A549 (cell line): ENCODE measurements around the gene ASIC2. TPM values are rescaled to one million over a fixed set of nuclear protein-coding genes. Genes with fewer than 3 reads are reported as not detected.

Source experiments
- BHLHE40 ChIP-seq: IDR thresholded peaks from 2 replicates; pipeline ENCODE4 v1.6.1; 2012; ENCODE audit warnings: low read depth, low read length, inconsistent platforms
- CBX8 ChIP-seq: fragments of 200-600 bp; sonication (generic); IDR thresholded peaks from 2 replicates; pipeline ENCODE4 v1.6.1; 2016
- CEBPB ChIP-seq, 2 experiments: fragments of >200 bp in 1 of 2; sonication (Bioruptor Twin) in 1 of 2; formaldehyde crosslinking in 1 of 2; IDR thresholded peaks; 2 replicates each; pipeline ENCODE4 v1.6.1; 2012 to 2016
- CHD2 ChIP-seq: fragments of 150-350 bp; IDR thresholded peaks from 2 replicates; pipeline ENCODE4 v1.6.1; 2014; ENCODE audit warnings: low read length; ENCODE audit not compliant: partially characterized antibody
- CHD4 ChIP-seq: fragments of 200-600 bp; sonication (generic); IDR thresholded peaks from 2 replicates; pipeline ENCODE4 v1.6.1; 2016; ENCODE audit warnings: antibody characterized with exemption, mild to moderate bottlenecking, borderline replicate concordance
- EHF ChIP-seq: fragments of 250-450 bp; sonication (Bioruptor Pico); IDR thresholded peaks from 2 replicates; pipeline ENCODE4 v1.5.0; 2020; ENCODE audit warnings: mild to moderate bottlenecking
- ESRRA ChIP-seq: fragments of 150-350 bp; IDR thresholded peaks from 2 replicates; pipeline ENCODE4 v1.6.1; 2014; ENCODE audit warnings: mild to moderate bottlenecking, low read length, borderline replicate concordance
- FOSB ChIP-seq: fragments of 250-450 bp; sonication (Bioruptor Pico); IDR thresholded peaks from 2 replicates; pipeline ENCODE4 v1.5.0; 2020; ENCODE audit warnings: mild to moderate bottlenecking, moderate library complexity
- GATA3 ChIP-seq: IDR thresholded peaks from 2 replicates; pipeline ENCODE4 v1.6.1; 2012; ENCODE audit warnings: borderline replicate concordance
- HDAC2 ChIP-seq: fragments of 200-600 bp; sonication (generic); IDR thresholded peaks from 2 replicates; pipeline ENCODE4 v1.6.1; 2016
- HEYL ChIP-seq: fragments of 250-450 bp; sonication (Bioruptor Pico); IDR thresholded peaks from 2 replicates; pipeline ENCODE4 v1.8.0; 2021; ENCODE audit warnings: mild to moderate bottlenecking, moderate library complexity
- HOXA7 ChIP-seq: fragments of 250-450 bp; sonication (Bioruptor Pico); IDR thresholded peaks from 2 replicates; pipeline ENCODE4 v1.5.0; 2020; ENCODE audit warnings: mild to moderate bottlenecking, moderate library complexity
- HOXB5 ChIP-seq: fragments of 250-450 bp; sonication (Bioruptor Pico); IDR thresholded peaks from 2 replicates; pipeline ENCODE4 v1.5.0; 2020; ENCODE audit warnings: mild to moderate bottlenecking, moderate library complexity
- JUN ChIP-seq, 2 experiments: fragments of >200 bp; sonication (Bioruptor Twin); formaldehyde crosslinking; IDR thresholded peaks; 2 replicates in 1 of 2; 3 replicates in 1 of 2; pipeline ENCODE4 v1.6.1; 2016 to 2017
- JUNB ChIP-seq: fragments of >200 bp; sonication (Bioruptor Twin); formaldehyde crosslinking; IDR thresholded peaks from 2 replicates; pipeline ENCODE4 v1.6.1; 2016
- KDM1A ChIP-seq: fragments of 200-600 bp; sonication (generic); IDR thresholded peaks from 2 replicates; pipeline ENCODE4 v1.6.1; 2016; ENCODE audit warnings: low read depth, mild to moderate bottlenecking
- KDM5A ChIP-seq: fragments of 200-600 bp; sonication (generic); IDR thresholded peaks from 2 replicates; pipeline ENCODE4 v1.6.1; 2016; ENCODE audit warnings: antibody characterized with exemption, mild to moderate bottlenecking
- MAZ ChIP-seq: fragments of 150-350 bp; IDR thresholded peaks from 2 replicates; pipeline ENCODE4 v1.6.1; 2014; ENCODE audit warnings: antibody characterized with exemption, low read depth, low read length, borderline replicate concordance
- MYC ChIP-seq: IDR thresholded peaks from 2 replicates; pipeline ENCODE4 v1.6.1; 2012; ENCODE audit warnings: mild to moderate bottlenecking, inconsistent platforms, low read length, improper control_type of control experiment, borderline replicate concordance
- NPAS2 ChIP-seq: fragments of 250-450 bp; sonication (Bioruptor Pico); IDR thresholded peaks from 2 replicates; pipeline ENCODE4 v1.8.0; 2022; ENCODE audit warnings: mild to moderate bottlenecking, moderate library complexity, borderline replicate concordance
- NR3C1 ChIP-seq: fragments of >200 bp; sonication (Bioruptor Twin); formaldehyde crosslinking; IDR thresholded peaks from 3 replicates; pipeline ENCODE4 v1.6.1; 2017
- POLR2AphosphoS2 ChIP-seq: conservative IDR thresholded peaks from 2 replicates; pipeline ENCODE4 v1.6.1; 2012; ENCODE audit warnings: low read length, improper control_type of control experiment, inconsistent platforms
- RAD21 ChIP-seq, 2 experiments: fragments of >200 bp in 1 of 2; sonication (Bioruptor Twin) in 1 of 2; formaldehyde crosslinking in 1 of 2; IDR thresholded peaks in 1 of 2; conservative IDR thresholded peaks in 1 of 2; 2 replicates in 1 of 2; 3 replicates in 1 of 2; pipeline ENCODE4 v1.6.1; 2012 to 2018; ENCODE audit warnings: inconsistent platforms in 1 of 2
- RARB ChIP-seq: fragments of 250-450 bp; sonication (Bioruptor Pico); IDR thresholded peaks from 2 replicates; pipeline ENCODE4 v1.8.0; 2021; ENCODE audit warnings: mild to moderate bottlenecking, moderate library complexity
- RCOR1 ChIP-seq: fragments of 150-350 bp; IDR thresholded peaks from 2 replicates; pipeline ENCODE4 v1.6.1; 2014; ENCODE audit warnings: antibody characterized with exemption, low read length, low read depth
- REST ChIP-seq: fragments of 200-600 bp; sonication (generic); IDR thresholded peaks from 2 replicates; pipeline ENCODE4 v1.6.1; 2016; ENCODE audit warnings: antibody characterized with exemption, mild to moderate bottlenecking, moderate library complexity
- RFX5 ChIP-seq: fragments of 450-650 bp; IDR thresholded peaks from 2 replicates; pipeline ENCODE4 v1.7.1; 2014; ENCODE audit warnings: antibody characterized with exemption, mild to moderate bottlenecking, moderate library complexity
- RNF2 ChIP-seq: fragments of 200-600 bp; sonication (generic); IDR thresholded peaks from 2 replicates; pipeline ENCODE4 v1.6.1; 2016; ENCODE audit warnings: low read depth, mild to moderate bottlenecking, antibody characterized with exemption, moderate library complexity, borderline replicate concordance
- SMC3 ChIP-seq: fragments of >200 bp; sonication (Bioruptor Twin); formaldehyde crosslinking; IDR thresholded peaks from 3 replicates; pipeline ENCODE4 v1.6.1; 2018; ENCODE audit warnings: inconsistent platforms
- TFCP2L1 ChIP-seq: fragments of 250-450 bp; sonication (Bioruptor Pico); IDR thresholded peaks from 2 replicates; pipeline ENCODE4 v1.5.0; 2021; ENCODE audit warnings: mild to moderate bottlenecking
- TP53 ChIP-seq: fragments of 250-450 bp; sonication (Bioruptor Pico); IDR thresholded peaks from 2 replicates; pipeline ENCODE4 v1.5.0; 2021; ENCODE audit warnings: mild to moderate bottlenecking, moderate library complexity
- USF2 ChIP-seq: fragments of 450-650 bp; IDR thresholded peaks from 2 replicates; pipeline ENCODE4 v1.6.1; 2014; ENCODE audit warnings: antibody characterized with exemption
- ZFP36 ChIP-seq: fragments of 450-650 bp; IDR thresholded peaks from 2 replicates; pipeline ENCODE4 v1.6.1; 2014; ENCODE audit warnings: borderline replicate concordance; ENCODE audit not compliant: partially characterized antibody
- ZNF302 ChIP-seq: fragments of 250-450 bp; sonication (Bioruptor Pico); IDR thresholded peaks from 2 replicates; pipeline ENCODE4 v1.9.0; 2021; ENCODE audit warnings: inconsistent platforms, mild to moderate bottlenecking, moderate library complexity
- ZSCAN20 ChIP-seq: fragments of 250-450 bp; sonication (Bioruptor Pico); IDR thresholded peaks from 2 replicates; pipeline ENCODE4 v1.8.0; 2022; ENCODE audit warnings: mild to moderate bottlenecking, moderate library complexity
- polyA plus RNA-seq, 4 experiments: library from polyadenylated mRNA; depleted of rRNA in 3 of 4; stranded (reverse); fragments of >200 nt; fragmentation: RNase III in 1 of 4; extraction: RNeasy Plus Mini Kit Qiagen cat#74134 plus additional on column Dnase treatment in 1 of 4; gene quantifications; 2 replicates in 3 of 4; 3 replicates in 1 of 4; pipeline ENCODE4 v1.2.3, GENCODE V29; 2011 to 2017
- TF ChIP-seq, protein P1 (sequence below): fragments of >200 bp; sonication (Bioruptor Twin); formaldehyde crosslinking; IDR thresholded peaks from 2 replicates; pipeline ENCODE4 v1.6.1; 2016
- TF ChIP-seq, protein P2 (sequence below): IDR thresholded peaks from 2 replicates; pipeline ENCODE4 v1.6.1; 2012
- TF ChIP-seq, protein P3 (sequence below): fragments of 250-450 bp; sonication (Bioruptor Pico); IDR thresholded peaks from 2 replicates; pipeline ENCODE4 v1.5.0; 2020; ENCODE audit warnings: low read depth, mild to moderate bottlenecking, moderate library complexity
- TF ChIP-seq, protein P4 (sequence below): IDR thresholded peaks from 2 replicates; pipeline ENCODE4 v1.6.1; 2012; ENCODE audit warnings: low read depth, borderline replicate concordance

The ASIC2 gene
- polyA plus RNA-seq, 2 of the 4 experiments (the other 2 are of a cell fraction), result 1.5 to 1.9 TPM

DNA sequence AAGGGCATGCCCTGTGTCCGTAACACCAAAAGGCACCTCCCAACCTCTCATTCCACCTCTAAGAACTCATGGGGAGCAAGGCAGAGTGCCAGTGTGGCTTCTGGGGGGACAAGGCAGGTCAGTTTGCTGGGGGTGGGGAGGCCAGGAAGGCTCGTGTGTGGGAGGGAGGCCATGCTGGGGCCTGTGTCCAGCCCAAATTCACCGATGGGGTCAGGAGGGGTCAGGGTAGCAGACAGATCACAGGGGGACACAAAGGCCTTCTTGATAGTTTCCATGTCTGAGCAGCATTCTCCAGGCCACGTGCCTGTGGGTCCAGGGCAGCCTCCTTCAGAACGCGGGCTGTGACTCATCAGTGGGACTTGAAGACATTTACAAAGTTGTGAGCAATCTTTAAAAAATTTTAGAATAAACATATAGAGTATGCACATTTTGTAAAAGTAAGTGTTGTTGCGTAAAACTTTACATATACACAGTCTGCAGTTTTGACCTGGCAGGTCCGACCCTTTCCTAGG is 280.5 kb downstream of the ASIC2 start (continued):
- peak; percentile 71; the same call in 1 of the 2 replicates for TF ChIP-seq GATA3
- no peak for TF ChIP-seq MAZ
- TF ChIP-seq CEBPB (IDR thresholded peaks at IDR 0.05), result peak; percentile 68 to 91; a peak in 3 of 4 replicates
- TF ChIP-seq CHD4, result no peak
- 0 out of 2 replicates have a peak, but pooled peaks have one; percentile 29 for TF ChIP-seq BHLHE40
- no peak for TF ChIP-seq TFCP2L1
- TF ChIP-seq NR3C1, result no peak
- TF ChIP-seq SMC3, result 0 out of 3 replicates have a peak, but pooled peaks have one; percentile 12
- no peak for TF ChIP-seq HDAC2
- TF ChIP-seq POLR2AphosphoS2, result no peak
- no peak for TF ChIP-seq RFX5
- TF ChIP-seq USF2, result peak; percentile 64
- TF ChIP-seq EHF (CRISPR knock-in tag), result no peak
- peak; percentile 65; the same call in 1 of the 2 replicates for TF ChIP-seq MYC
- TF ChIP-seq, protein P1, sequence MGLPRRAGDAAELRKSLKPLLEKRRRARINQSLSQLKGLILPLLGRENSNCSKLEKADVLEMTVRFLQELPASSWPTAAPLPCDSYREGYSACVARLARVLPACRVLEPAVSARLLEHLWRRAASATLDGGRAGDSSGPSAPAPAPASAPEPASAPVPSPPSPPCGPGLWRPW, result 0 out of 2 replicates have a peak, but pooled peaks have one; percentile 29
- no peak for TF ChIP-seq HOXA7 (CRISPR knock-in tag)
- peak; percentile 85 for TF ChIP-seq JUNB
- no peak for TF ChIP-seq NPAS2 (CRISPR knock-in tag)
- TF ChIP-seq RARB (CRISPR knock-in tag), result no peak
- no peak for TF ChIP-seq HEYL
- TF ChIP-seq, protein P2, sequence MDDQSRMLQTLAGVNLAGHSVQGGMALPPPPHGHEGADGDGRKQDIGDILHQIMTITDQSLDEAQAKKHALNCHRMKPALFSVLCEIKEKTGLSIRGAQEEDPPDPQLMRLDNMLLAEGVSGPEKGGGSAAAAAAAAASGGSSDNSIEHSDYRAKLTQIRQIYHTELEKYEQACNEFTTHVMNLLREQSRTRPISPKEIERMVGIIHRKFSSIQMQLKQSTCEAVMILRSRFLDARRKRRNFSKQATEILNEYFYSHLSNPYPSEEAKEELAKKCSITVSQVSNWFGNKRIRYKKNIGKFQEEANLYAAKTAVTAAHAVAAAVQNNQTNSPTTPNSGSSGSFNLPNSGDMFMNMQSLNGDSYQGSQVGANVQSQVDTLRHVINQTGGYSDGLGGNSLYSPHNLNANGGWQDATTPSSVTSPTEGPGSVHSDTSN, result no peak
- TF ChIP-seq CHD2, result no peak
- TF ChIP-seq RAD21 (conservative IDR thresholded peaks at IDR 0.05 in 1 of 2, IDR thresholded peaks at IDR 0.05 in 1 of 2), result no peak
- no peak for TF ChIP-seq ZFP36
- no peak for TF ChIP-seq KDM1A
- no peak for TF ChIP-seq RNF2
- TF ChIP-seq CBX8, result no peak
- TF ChIP-seq, protein P3, sequence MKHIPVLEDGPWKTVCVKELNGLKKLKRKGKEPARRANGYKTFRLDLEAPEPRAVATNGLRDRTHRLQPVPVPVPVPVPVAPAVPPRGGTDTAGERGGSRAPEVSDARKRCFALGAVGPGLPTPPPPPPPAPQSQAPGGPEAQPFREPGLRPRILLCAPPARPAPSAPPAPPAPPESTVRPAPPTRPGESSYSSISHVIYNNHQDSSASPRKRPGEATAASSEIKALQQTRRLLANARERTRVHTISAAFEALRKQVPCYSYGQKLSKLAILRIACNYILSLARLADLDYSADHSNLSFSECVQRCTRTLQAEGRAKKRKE (CRISPR knock-in tag), result peak; percentile 83
- no peak for TF ChIP-seq TP53 (CRISPR knock-in tag)
- TF ChIP-seq HOXB5, result no peak
- no peak for TF ChIP-seq REST
- no peak for TF ChIP-seq FOSB (CRISPR knock-in tag)
- TF ChIP-seq JUN (IDR thresholded peaks at IDR 0.05), result peak in 1 of 2 experiments; percentile 70; a peak in 3 of 5 replicates
- TF ChIP-seq RCOR1, result no peak
- no peak for TF ChIP-seq KDM5A
- no peak for TF ChIP-seq ZNF302
- TF ChIP-seq ESRRA, result no peak
- TF ChIP-seq ZSCAN20, result no peak
- TF ChIP-seq, protein P4, sequence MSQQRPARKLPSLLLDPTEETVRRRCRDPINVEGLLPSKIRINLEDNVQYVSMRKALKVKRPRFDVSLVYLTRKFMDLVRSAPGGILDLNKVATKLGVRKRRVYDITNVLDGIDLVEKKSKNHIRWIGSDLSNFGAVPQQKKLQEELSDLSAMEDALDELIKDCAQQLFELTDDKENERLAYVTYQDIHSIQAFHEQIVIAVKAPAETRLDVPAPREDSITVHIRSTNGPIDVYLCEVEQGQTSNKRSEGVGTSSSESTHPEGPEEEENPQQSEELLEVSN, result peak; percentile 98
